Lung (tissue), 12 donors: ENCODE measurements around the gene NEU3. TPM values are rescaled to one million over a fixed set of nuclear protein-coding genes. Genes with fewer than 3 reads are reported as not detected.

ENCODE experiments used
- ATAC-seq: fragments of 200-7000 bp; cut with Tn5 transposase; one replicate; pipeline ENCODE4 v1.9.1; 2020; ENCODE audit warnings: moderate number of reproducible peaks; ENCODE audit not compliant: insufficient read depth, low FRiP score
- DNase-seq, 3 donors: peaks; one replicate each; pipeline ENCODE4 v3.0.0-alpha.2; 2013 to 2017
- H3K27ac ChIP-seq, 2 donors: one replicate each; pipeline ENCODE4 v1.5.1; 2013; ENCODE audit warnings: mild to moderate bottlenecking in 2 of 2, moderate library complexity in 2 of 2, control low read depth in 1 of 2, inconsistent platforms in 1 of 2, low read depth in 1 of 2, low read length in 1 of 2
- H3K27me3 ChIP-seq, 3 donors: one replicate each; pipeline ENCODE4 v1.5.1; 2013; ENCODE audit warnings: low read length in 2 of 3; ENCODE audit not compliant: control insufficient read depth in 3 of 3, insufficient read depth in 3 of 3
- H3K36me3 ChIP-seq, 4 donors: one replicate each; pipeline ENCODE4 v1.5.1; 2013; ENCODE audit warnings: low read length in 4 of 4, mild to moderate bottlenecking in 1 of 4, moderate library complexity in 1 of 4; ENCODE audit not compliant: control insufficient read depth in 4 of 4, insufficient read depth in 4 of 4
- H3K4me1 ChIP-seq, 5 donors: one replicate each; pipeline ENCODE4 v1.5.1; 2013; ENCODE audit warnings: low read length in 5 of 5, mild to moderate bottlenecking in 2 of 5, moderate library complexity in 1 of 5; ENCODE audit not compliant: control insufficient read depth in 5 of 5, insufficient read depth in 5 of 5
- H3K4me3 ChIP-seq: one replicate; pipeline ENCODE4 v1.5.1; 2013; ENCODE audit warnings: mild to moderate bottlenecking, control low read depth, moderate library complexity
- H3K9ac ChIP-seq, 2 donors: one replicate each; pipeline ENCODE4 v1.5.1; 2013; ENCODE audit warnings: low read length in 2 of 2, control low read depth in 1 of 2; ENCODE audit not compliant: insufficient read depth in 1 of 2
- H3K9me3 ChIP-seq, 4 donors: one replicate each; pipeline ENCODE4 v1.5.1; 2013; ENCODE audit warnings: low read length in 3 of 4, mild to moderate bottlenecking in 1 of 4, moderate library complexity in 1 of 4; ENCODE audit not compliant: control insufficient read depth in 4 of 4, insufficient read depth in 3 of 4
- CTCF ChIP-seq: IDR thresholded peaks from 2 replicates; pipeline ENCODE4 v1.5.1; 2012; ENCODE audit warnings: mild to moderate bottlenecking; ENCODE audit errors: control extremely low read depth, extremely low read depth
- WGBS, 2 donors: extraction: QIAGEN DNeasy Blood & Tissue Kit; methylation state at CpG; one replicate each; pipeline ENCODE4 v1.1.7; 2013; 5-methylcytosine and 5-hydroxymethylcytosine counted together
- polyA plus RNA-seq, 2 donors: library from polyadenylated mRNA; stranded (reverse); fragments of 200-250 nt; gene quantifications; one replicate each; pipeline ENCODE4 v1.2.1, GENCODE V29; 2013
- total RNA-seq, 2 donors: library from RNA; depleted of rRNA in 1 of 2; stranded (reverse); fragments of >200 nt in 1 of 2; gene quantifications; one replicate each; pipeline ENCODE4 v1.2.1, GENCODE V29; 2014 to 2021
- donor health status: control.
- donor health status: control.
- donor health status: Bipolar disorder and iron deficiency.
- donor health status: healthy.
- donor health status: DM: yes; HTN: yes; CAD: no.

Gene NEU3
- total and polyA plus RNA-seq, 4 donors: 4.1 to 13.9 (median 7.9) TPM

DNA sequence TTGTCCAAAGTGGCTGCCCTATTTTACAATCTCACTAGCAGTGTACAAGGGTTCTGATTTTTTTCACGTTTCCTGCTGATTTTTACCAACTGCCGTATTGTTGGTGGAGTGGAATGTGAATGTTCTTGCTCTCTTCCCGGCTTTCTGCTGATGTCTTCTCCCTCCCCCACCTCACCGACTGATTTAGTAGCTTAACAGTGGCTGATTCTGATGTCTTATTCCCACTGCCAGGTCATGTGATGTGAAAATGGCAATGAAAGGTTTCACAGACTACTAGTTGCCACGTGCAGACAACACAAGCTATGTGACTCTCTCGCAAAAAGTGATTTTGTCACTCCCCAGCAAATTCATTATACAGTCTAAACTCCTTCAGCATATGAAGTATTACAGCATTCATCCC lies 17.3 kb upstream of the NEU3 start:
- H3K9me3 ChIP-seq: no peaks in the 10 kb centered on the region
- H3K36me3 ChIP-seq: peaks cover 16 to 34% (median 25%) of the 10 kb centered on the region in 4 donors
- H3K27me3 ChIP-seq: no peaks in the 10 kb centered on the region
- no peak overlapping the region for H3K9ac ChIP-seq
- 84 to 91% methylated on average over 6 of the region's 6 CpGs for WGBS, 2 donors
- no peak for TF ChIP-seq CTCF
- no peak for ATAC-seq
- peaks cover 0 to 4% (median 0%) of the 10 kb centered on the region in 5 donors for H3K4me1 ChIP-seq
- H3K4me3 ChIP-seq: no peak overlapping the region
- DNase-seq: no peak
- H3K27ac ChIP-seq: no peak overlapping the region

DNA sequence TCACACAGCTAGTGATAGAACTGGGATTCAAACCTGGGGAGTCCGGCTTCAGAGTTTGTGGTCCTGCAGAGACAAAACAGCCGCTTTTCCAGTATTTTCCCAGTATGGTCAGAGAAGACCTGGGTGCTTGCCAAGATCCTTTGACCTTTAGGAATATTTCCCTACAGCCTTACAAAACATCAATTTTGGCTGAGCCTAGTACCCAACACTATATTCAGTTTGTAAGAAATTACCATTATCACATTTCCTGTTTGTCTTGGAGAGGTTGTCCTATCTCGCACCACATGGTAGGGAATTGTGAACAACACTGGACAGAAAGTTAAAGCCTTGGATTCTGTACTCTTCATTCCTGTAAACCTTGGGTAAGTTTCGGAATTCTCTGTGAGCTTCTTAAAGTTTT lies 10.7 kb upstream of the NEU3 start:
- Histone ChIP-seq H3K27me3 (no peaks in the 10 kb centered on the region), H3K4me1 (no peaks in the 10 kb centered on the region), H3K4me3 (no peak overlapping the region), H3K36me3 (peaks cover 13 to 30% (median 18%) of the 10 kb centered on the region in 4 donors), H3K9me3 (no peaks in the 10 kb centered on the region), H3K9ac (no peak overlapping the region), H3K27ac (no peak overlapping the region)
- DNase-seq (no peak), ATAC-seq (no peak)
- no peak for TF ChIP-seq CTCF
- WGBS, 2 donors: 94 to 96% methylated on average over 4 of the region's 4 CpGs

DNA sequence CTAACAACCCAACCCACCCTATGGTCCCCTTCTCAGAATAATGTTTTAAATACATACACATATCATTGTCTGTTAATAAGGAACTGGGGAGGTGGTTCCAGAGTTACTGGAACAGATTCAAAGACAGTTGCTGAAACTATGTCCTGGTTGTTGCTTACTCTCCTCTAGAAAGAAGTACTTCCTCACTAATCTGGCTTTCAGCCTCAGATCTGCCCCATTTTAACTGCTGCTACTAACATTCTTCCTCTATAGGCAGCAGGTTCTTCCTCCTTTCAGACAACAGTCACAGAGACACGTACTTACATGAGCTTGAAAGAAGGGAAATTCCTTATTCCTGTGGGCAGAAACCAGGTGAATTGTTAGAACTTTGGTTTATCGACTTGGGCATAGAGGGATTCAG lies 8.1 kb upstream of the NEU3 start:
- WGBS, 2 donors: 64 to 81% methylated on average over 2 of the region's 2 CpGs
- ATAC-seq: no peak

More for the DNA sequence above, 8.1 kb upstream of the NEU3 start:
- H3K4me3 ChIP-seq: no peak overlapping the region
- no peaks in the 10 kb centered on the region for H3K9me3 ChIP-seq
- H3K4me1 ChIP-seq: no peaks in the 10 kb centered on the region
- H3K27me3 ChIP-seq: no peaks in the 10 kb centered on the region
- TF ChIP-seq CTCF: no peak
- no peak overlapping the region for H3K27ac ChIP-seq
- H3K36me3 ChIP-seq: peaks cover 10 to 18% (median 14%) of the 10 kb centered on the region in 4 donors
- DNase-seq: no peak
- H3K9ac ChIP-seq: no peak overlapping the region
